HEK293T (cell line): ENCODE measurements around the gene IQCN.

ENCODE experiments used
- ARNT ChIP-seq: fragments of 450-650 bp; IDR thresholded peaks from 2 replicates; pipeline ENCODE4 v1.6.1; 2017; ENCODE audit warnings: mild to moderate bottlenecking
- BHLHE40 ChIP-seq: fragments of 450-650 bp; IDR thresholded peaks from 2 replicates; pipeline ENCODE4 v1.6.1; 2016; ENCODE audit warnings: mild to moderate bottlenecking, moderate library complexity, borderline replicate concordance
- ELF4 ChIP-seq: fragments of 450-650 bp; IDR thresholded peaks from 2 replicates; pipeline ENCODE4 v1.6.1; 2017; ENCODE audit warnings: antibody characterized with exemption
- FOXK2 ChIP-seq: fragments of 450-650 bp; IDR thresholded peaks from 2 replicates; pipeline ENCODE4 v1.6.1; 2016; ENCODE audit warnings: mild to moderate bottlenecking
- FOXM1 ChIP-seq: fragments of 450-650 bp; IDR thresholded peaks from 2 replicates; pipeline ENCODE4 v1.6.1; 2017; ENCODE audit warnings: mild to moderate bottlenecking, borderline replicate concordance
- LEF1 ChIP-seq: fragments of 450-650 bp; IDR thresholded peaks from 2 replicates; pipeline ENCODE4 v1.6.1; 2017; ENCODE audit warnings: mild to moderate bottlenecking, borderline replicate concordance
- NFRKB ChIP-seq: fragments of 450-650 bp; IDR thresholded peaks from 2 replicates; pipeline ENCODE4 v1.6.1; 2016; ENCODE audit warnings: mild to moderate bottlenecking, moderate library complexity
- SP1 ChIP-seq: fragments of 450-650 bp; IDR thresholded peaks from 2 replicates; pipeline ENCODE4 v1.6.1; 2017
- SUZ12 ChIP-seq: fragments of 450-650 bp; IDR thresholded peaks from 2 replicates; pipeline ENCODE4 v1.6.1; 2016; ENCODE audit warnings: mild to moderate bottlenecking
- TARDBP ChIP-seq: fragments of 450-650 bp; IDR thresholded peaks from 2 replicates; pipeline ENCODE4 v1.6.1; 2016
- ZNF384 ChIP-seq: fragments of 450-650 bp; IDR thresholded peaks from 2 replicates; pipeline ENCODE4 v1.6.1; 2016

GRCh38 chr19:18287836-18288772, 13.9 kb upstream of the IQCN start:
- TF ChIP-seq SP1 = no peak
- TF ChIP-seq SUZ12 = no peak
- no peak for TF ChIP-seq LEF1
- TF ChIP-seq FOXK2 = no peak
- no peak for TF ChIP-seq ELF4
- no peak for TF ChIP-seq ZNF384
- TF ChIP-seq TARDBP = no peak
- TF ChIP-seq FOXM1 = no peak
- no peak for TF ChIP-seq ARNT
- no peak for TF ChIP-seq BHLHE40
- no peak for TF ChIP-seq NFRKB
